ENCODE data around the gene GREB1. TPM values are rescaled to one million over a fixed set of nuclear protein-coding genes. Genes with fewer than 3 reads are reported as not detected.

GREB1 gene
- total RNA-seq, 4 donors from 2014 or later = 0.20 to 2.6 (median 1.5) TPM

DNA sequence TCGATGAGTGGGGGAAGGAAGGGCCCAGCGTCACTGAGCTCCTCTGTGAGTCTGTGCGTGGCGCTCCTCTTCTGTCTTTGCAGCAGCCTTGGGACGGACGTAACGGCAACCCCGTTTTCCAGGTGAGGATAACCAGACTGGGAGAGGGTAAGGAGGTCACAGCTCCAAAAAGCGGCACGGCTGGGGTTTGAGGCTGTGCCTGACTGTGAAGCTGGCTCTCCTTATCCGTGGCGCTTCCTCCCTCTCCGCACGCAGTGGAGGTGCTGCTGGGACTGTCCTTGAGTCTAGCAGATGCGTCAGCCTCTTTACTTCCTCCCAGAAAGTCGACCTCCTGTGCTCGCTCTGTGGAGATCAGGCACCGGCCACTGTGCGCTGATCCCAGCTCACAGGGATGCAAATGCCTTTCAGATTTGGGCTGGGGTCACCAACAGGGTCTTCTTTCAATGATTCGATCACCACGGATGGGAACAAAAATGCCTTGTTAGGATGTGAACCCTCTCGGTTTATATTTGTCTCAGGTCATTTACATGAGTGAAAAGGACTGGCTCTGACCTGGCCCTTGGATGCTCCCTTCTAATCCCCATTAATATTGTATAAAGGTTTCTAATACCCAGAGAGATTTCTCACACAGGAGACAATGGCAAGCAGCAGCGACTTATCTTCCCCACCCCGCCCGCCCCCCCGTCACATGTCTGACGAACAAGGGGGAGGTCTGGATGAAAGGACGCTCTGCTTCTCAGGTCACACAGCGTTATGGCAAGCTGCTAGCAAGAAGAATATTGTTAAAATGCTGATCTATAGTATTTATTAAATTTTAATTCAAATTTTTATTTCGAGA, 37.8 kb upstream of the GREB1 start:
- Histone ChIP-seq H3K4me1 (peaks cover 0 to 2% (median 0%) of the 10 kb centered on the region in 4 donors), H3K27ac (no peak overlapping the region), H3K4me3 (no peak overlapping the region), H3K36me3 (no peaks in the 10 kb centered on the region), H3K9me3 (no peaks in the 10 kb centered on the region), H3K27me3 (no peaks in the 10 kb centered on the region)
- WGBS, 2 donors (ENCODE audit: low coverage in 1 of 2) = 70 to 78% methylated on average over 11 to 30 of the region's 30 CpGs
- DNase-seq = no peak
- in situ Hi-C loops (cut with MboI; ENCODE audit: low pct_ligation_motif_present in 1 of 4, low pct_unique_long_range_greater_than_20kb in 1 of 4, low sequenced_read_pairs in 3 of 4) (loop anchor here in 2 of 4 donors (25.0 kb wide), 1 partner anchor 291 kb away; no protein-coding TSS in a partner anchor), intact Hi-C loops (cut with DNase I; ENCODE audit: low total_unique reads) (no loop called here)
- TF ChIP-seq, protein P1, sequence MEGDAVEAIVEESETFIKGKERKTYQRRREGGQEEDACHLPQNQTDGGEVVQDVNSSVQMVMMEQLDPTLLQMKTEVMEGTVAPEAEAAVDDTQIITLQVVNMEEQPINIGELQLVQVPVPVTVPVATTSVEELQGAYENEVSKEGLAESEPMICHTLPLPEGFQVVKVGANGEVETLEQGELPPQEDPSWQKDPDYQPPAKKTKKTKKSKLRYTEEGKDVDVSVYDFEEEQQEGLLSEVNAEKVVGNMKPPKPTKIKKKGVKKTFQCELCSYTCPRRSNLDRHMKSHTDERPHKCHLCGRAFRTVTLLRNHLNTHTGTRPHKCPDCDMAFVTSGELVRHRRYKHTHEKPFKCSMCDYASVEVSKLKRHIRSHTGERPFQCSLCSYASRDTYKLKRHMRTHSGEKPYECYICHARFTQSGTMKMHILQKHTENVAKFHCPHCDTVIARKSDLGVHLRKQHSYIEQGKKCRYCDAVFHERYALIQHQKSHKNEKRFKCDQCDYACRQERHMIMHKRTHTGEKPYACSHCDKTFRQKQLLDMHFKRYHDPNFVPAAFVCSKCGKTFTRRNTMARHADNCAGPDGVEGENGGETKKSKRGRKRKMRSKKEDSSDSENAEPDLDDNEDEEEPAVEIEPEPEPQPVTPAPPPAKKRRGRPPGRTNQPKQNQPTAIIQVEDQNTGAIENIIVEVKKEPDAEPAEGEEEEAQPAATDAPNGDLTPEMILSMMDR (IDR thresholded peaks at IDR 0.05) = no peak
- TF ChIP-seq POLR2A (IDR thresholded peaks at IDR 0.05) = no peak
- TF ChIP-seq POLR2AphosphoS5 (IDR thresholded peaks at IDR 0.05) = no peak

DNA sequence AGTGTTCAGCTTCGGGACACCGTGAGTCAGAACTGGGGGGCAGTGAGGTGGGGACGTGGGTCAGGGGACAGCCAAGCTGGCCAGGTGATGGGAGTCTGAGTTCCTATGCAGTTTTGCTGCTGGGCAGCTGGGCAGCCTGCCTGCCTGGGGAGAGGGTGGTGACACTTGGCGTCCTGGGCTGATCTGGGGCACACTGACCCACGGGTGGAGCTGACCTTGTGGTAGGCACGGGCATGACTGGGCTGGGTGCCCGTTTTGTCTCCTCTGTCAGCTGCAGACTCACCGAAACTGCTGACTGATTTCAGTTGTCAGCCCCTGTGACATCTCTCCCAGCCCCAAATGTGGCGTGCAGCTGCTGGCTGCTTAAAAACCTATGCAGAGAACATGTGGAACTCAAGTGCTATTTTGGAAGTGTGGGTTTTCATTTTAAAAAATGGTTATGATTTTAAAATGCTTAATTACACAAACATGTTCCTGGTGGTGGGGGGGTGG, 35.3 kb upstream of the GREB1 start:
- peak; percentile 73 for DNase-seq
- Histone ChIP-seq H3K4me1 (peaks cover 0 to 2% (median 0%) of the 10 kb centered on the region in 4 donors), H3K4me3 (no peak overlapping the region), H3K9me3 (no peaks in the 10 kb centered on the region), H3K27me3 (no peaks in the 10 kb centered on the region), H3K36me3 (no peaks in the 10 kb centered on the region), H3K27ac (no peak overlapping the region)
- in situ Hi-C loops (cut with MboI; ENCODE audit: low pct_ligation_motif_present in 1 of 4, low pct_unique_long_range_greater_than_20kb in 1 of 4, low sequenced_read_pairs in 3 of 4) (loop anchor here in 2 of 4 donors (25.0 kb wide), 1 partner anchor 289 kb away; no protein-coding TSS in a partner anchor), intact Hi-C loops (cut with DNase I; ENCODE audit: low total_unique reads) (no loop called here)
- WGBS, 2 donors (ENCODE audit: low coverage in 1 of 2) = 29% methylated on average over 9 of the region's 9 CpGs; no CpG with 5 or more reads in 1 of the 2 donors
- no peak for TF ChIP-seq EP300 (IDR thresholded peaks at IDR 0.05; ENCODE audit: low read depth)
- TF ChIP-seq, protein P1 (IDR thresholded peaks at IDR 0.05) = no peak
- TF ChIP-seq POLR2AphosphoS5 (IDR thresholded peaks at IDR 0.05) = no peak
- no peak for TF ChIP-seq POLR2A (IDR thresholded peaks at IDR 0.05)

DNA sequence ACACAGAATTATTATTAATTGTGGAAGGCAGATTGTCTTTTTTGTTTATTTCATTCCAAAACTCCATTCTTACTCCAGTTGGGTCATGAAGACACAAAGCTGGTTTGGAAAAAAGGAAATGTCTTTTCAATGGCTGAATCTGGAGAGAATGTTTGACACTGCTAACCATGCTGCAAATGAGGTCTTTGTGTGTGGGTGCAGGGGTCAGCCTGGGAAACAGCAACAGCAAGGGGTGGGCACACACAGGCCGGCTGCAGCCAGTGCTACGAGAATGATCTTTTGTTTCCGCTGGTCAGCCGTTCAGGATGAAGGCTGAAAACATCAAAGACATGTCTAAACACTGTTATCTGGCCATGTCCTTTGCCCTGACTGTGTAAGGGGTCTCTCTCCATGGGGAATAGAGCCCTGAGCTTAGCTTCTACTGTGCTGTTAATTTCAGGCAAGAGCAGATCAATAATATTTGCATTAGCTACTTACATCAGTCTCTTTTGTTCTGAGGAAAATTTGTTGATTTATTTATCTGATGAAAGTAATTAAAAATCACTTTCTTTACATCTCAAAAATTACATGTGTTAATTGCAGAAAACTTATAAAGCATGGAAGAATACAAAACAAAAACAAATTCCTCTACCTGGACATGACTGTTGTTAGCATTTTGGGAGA, 34.6 kb upstream of the GREB1 start:
- in situ Hi-C loops (cut with MboI; ENCODE audit: low pct_ligation_motif_present in 1 of 4, low pct_unique_long_range_greater_than_20kb in 1 of 4, low sequenced_read_pairs in 3 of 4) (loop anchor here in 2 of 4 donors (25.0 kb wide), 1 partner anchor 288 kb away; no protein-coding TSS in a partner anchor), intact Hi-C loops (cut with DNase I; ENCODE audit: low total_unique reads) (no loop called here)
- no peak for DNase-seq
- Histone ChIP-seq H3K36me3 (no peaks in the 10 kb centered on the region), H3K4me3 (no peak overlapping the region), H3K9me3 (no peaks in the 10 kb centered on the region), H3K27me3 (no peaks in the 10 kb centered on the region), H3K4me1 (peaks cover 0 to 2% (median 0%) of the 10 kb centered on the region in 4 donors), H3K27ac (peak overlapping the region in 1 of 4 donors; percentile 35)
- WGBS, 2 donors (ENCODE audit: low coverage in 1 of 2) = 53 to 67% methylated on average over 4 of the region's 4 CpGs
- TF ChIP-seq POLR2A (IDR thresholded peaks at IDR 0.05) (no peak), EP300 (IDR thresholded peaks at IDR 0.05; ENCODE audit: low read depth) (no peak), POLR2AphosphoS5 (IDR thresholded peaks at IDR 0.05) (no peak)
- TF ChIP-seq, protein P1 (IDR thresholded peaks at IDR 0.05) = no peak

DNA sequence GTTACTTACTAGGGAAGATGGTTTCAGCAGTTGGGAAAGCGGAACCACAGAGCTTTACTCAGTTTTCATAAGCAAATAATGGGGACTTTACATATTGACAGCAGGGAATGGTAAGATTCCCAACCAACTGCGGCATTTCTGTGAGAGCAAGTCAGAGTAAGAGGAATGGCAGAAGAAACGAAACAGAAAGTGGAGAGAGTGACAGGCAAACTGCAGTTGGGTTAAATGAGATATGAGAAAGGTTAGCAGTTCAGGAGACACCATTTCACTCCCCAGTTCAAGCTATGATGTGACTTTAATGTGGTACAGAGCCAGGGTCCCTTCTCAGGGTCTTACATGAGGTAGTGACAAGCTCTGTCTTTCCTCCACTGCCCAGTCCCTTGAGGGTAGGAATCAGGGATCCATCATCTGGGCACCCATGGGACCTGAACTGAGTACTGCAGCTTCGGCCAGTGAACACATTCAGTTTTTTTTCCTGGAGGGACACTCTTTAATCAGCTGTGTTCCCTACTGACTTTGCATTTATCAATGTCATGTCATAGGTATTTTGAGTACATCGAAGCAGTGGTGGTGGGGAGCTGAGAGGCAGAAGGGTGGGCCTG, 33.0 kb upstream of the GREB1 start:
- in situ Hi-C loops (cut with MboI; ENCODE audit: low pct_ligation_motif_present in 1 of 4, low pct_unique_long_range_greater_than_20kb in 1 of 4, low sequenced_read_pairs in 3 of 4) = no loop called here
- H3K9me3 ChIP-seq = no peaks in the 10 kb centered on the region
- H3K27me3 ChIP-seq = no peaks in the 10 kb centered on the region
- intact Hi-C loops (cut with DNase I; ENCODE audit: low total_unique reads) = no loop called here
- DNase-seq = no peak
- no peak overlapping the region for H3K4me3 ChIP-seq
- H3K27ac ChIP-seq = no peak overlapping the region
- no peaks in the 10 kb centered on the region for H3K36me3 ChIP-seq
- TF ChIP-seq POLR2AphosphoS5 (IDR thresholded peaks at IDR 0.05) = no peak
- TF ChIP-seq POLR2A (IDR thresholded peaks at IDR 0.05) = no peak
- no peak for TF ChIP-seq EP300 (IDR thresholded peaks at IDR 0.05; ENCODE audit: low read depth)
- TF ChIP-seq, protein P1 (IDR thresholded peaks at IDR 0.05) = no peak
- WGBS, 2 donors (ENCODE audit: low coverage in 1 of 2) = 46 to 80% methylated on average over 3 to 5 of the region's 5 CpGs
- H3K4me1 ChIP-seq = peaks cover 0 to 2% (median 0%) of the 10 kb centered on the region in 4 donors
